H9 (cell line): ENCODE data around the gene CCDC187. TPM values are rescaled to one million over a fixed set of nuclear protein-coding genes. Genes with fewer than 3 reads are reported as not detected.
A peak's percentile ranks its signal among the peaks of the same experiment; 100 is the strongest.

ENCODE experiments used
- DNase-seq: peaks from one replicate; pipeline ENCODE4 v3.0.0-alpha.2; 2017
- H2AFZ ChIP-seq: one replicate; pipeline ENCODE4 v1.6.1; 2013; ENCODE audit warnings: mild to moderate bottlenecking, low read length, control low read depth, moderate library complexity
- H2AK5ac ChIP-seq: 2 replicates; pipeline ENCODE4 v1.6.1; 2013; ENCODE audit warnings: low read length, control low read depth, mixed read lengths; ENCODE audit not compliant: insufficient read length
- H2BK120ac ChIP-seq: one replicate; pipeline ENCODE4 v1.6.1; 2013; ENCODE audit warnings: low read depth, mild to moderate bottlenecking, low read length, control low read depth, inconsistent platforms; ENCODE audit not compliant: poor library complexity, severe bottlenecking
- H2BK12ac ChIP-seq: 2 replicates; pipeline ENCODE4 v1.6.1; 2013; ENCODE audit warnings: low read length, control low read depth, mixed read lengths, low read depth; ENCODE audit not compliant: insufficient read length
- H2BK15ac ChIP-seq: 2 replicates; pipeline ENCODE4 v1.6.1; 2013; ENCODE audit warnings: low read depth, low read length, control low read depth
- H2BK20ac ChIP-seq: one replicate; pipeline ENCODE4 v1.6.1; 2013; ENCODE audit warnings: low read depth, mild to moderate bottlenecking, low read length, control low read depth, inconsistent platforms; ENCODE audit not compliant: poor library complexity, severe bottlenecking
- H2BK5ac ChIP-seq: 2 replicates; pipeline ENCODE4 v1.6.1; 2013; ENCODE audit warnings: low read length, control low read depth, mixed read lengths; ENCODE audit not compliant: insufficient read length
- H3K14ac ChIP-seq: 2 replicates; pipeline ENCODE4 v1.6.1; 2013; ENCODE audit warnings: low read length, control low read depth; ENCODE audit not compliant: insufficient read depth
- H3K18ac ChIP-seq: 2 replicates; pipeline ENCODE4 v1.6.1; 2013; ENCODE audit warnings: low read depth, mild to moderate bottlenecking, mixed read lengths, low read length, control low read depth; ENCODE audit not compliant: insufficient read length
- H3K23ac ChIP-seq: 2 replicates; pipeline ENCODE4 v1.6.1; 2013; ENCODE audit warnings: low read length, control low read depth, mixed read lengths, low read depth; ENCODE audit not compliant: insufficient read length
- H3K23me2 ChIP-seq: 2 replicates; pipeline ENCODE4 v1.6.1; 2013; ENCODE audit warnings: low read depth, mild to moderate bottlenecking, mixed read lengths, low read length, control low read depth; ENCODE audit not compliant: insufficient read length, poor library complexity, severe bottlenecking
- H3K27ac ChIP-seq: 2 replicates; pipeline ENCODE4 v1.5.1; 2013; ENCODE audit warnings: low read length, control low read depth, mixed read lengths, low read depth; ENCODE audit not compliant: insufficient read length
- H3K27me3 ChIP-seq: 2 replicates; pipeline ENCODE4 v1.6.1; 2013; ENCODE audit warnings: low read length, control low read depth, inconsistent platforms; ENCODE audit not compliant: insufficient read depth
- H3K4ac ChIP-seq: 2 replicates; pipeline ENCODE4 v1.6.1; 2013; ENCODE audit warnings: low read depth, mild to moderate bottlenecking, control low read depth, inconsistent platforms, low read length, moderate library complexity
- H3K4me1 ChIP-seq: 2 replicates; pipeline ENCODE4 v1.6.1; 2013; ENCODE audit warnings: low read length, control low read depth, inconsistent platforms; ENCODE audit not compliant: insufficient read depth
- H3K4me2 ChIP-seq: 2 replicates; pipeline ENCODE4 v1.6.1; 2013; ENCODE audit warnings: low read length, control low read depth, mixed read lengths; ENCODE audit not compliant: insufficient read length, insufficient read depth
- H3K56ac ChIP-seq: 2 replicates; pipeline ENCODE4 v1.6.1; 2013; ENCODE audit warnings: low read depth, mild to moderate bottlenecking, mixed read lengths, low read length, control low read depth; ENCODE audit not compliant: insufficient read length
- H3K79me1 ChIP-seq: 2 replicates; pipeline ENCODE4 v1.6.1; 2013; ENCODE audit warnings: low read depth, mild to moderate bottlenecking, moderate library complexity, low read length, control low read depth, inconsistent platforms; ENCODE audit not compliant: insufficient read depth, poor library complexity, severe bottlenecking
- H3K79me2 ChIP-seq: 2 replicates; pipeline ENCODE4 v1.6.1; 2013; ENCODE audit warnings: low read length, control low read depth, inconsistent platforms; ENCODE audit not compliant: insufficient read depth
- H3K9ac ChIP-seq: 2 replicates; pipeline ENCODE4 v1.6.1; 2013; ENCODE audit warnings: low read length, control low read depth, mixed read lengths; ENCODE audit not compliant: insufficient read length; ENCODE audit errors: extremely low read depth
- H3K9me3 ChIP-seq: one replicate; pipeline ENCODE4 v1.6.1; 2013; ENCODE audit warnings: low read depth, low read length, inconsistent platforms; ENCODE audit not compliant: control insufficient read depth
- H3T11ph ChIP-seq: one replicate; pipeline ENCODE4 v1.6.1; 2013; ENCODE audit warnings: mild to moderate bottlenecking, low read length, control low read depth, inconsistent platforms
- H4K20me1 ChIP-seq: one replicate; pipeline ENCODE4 v1.6.1; 2013; ENCODE audit not compliant: control insufficient read depth, insufficient read length, insufficient read depth
- H4K5ac ChIP-seq: 2 replicates; pipeline ENCODE4 v1.6.1; 2013; ENCODE audit warnings: low read depth, mild to moderate bottlenecking, mixed read lengths, low read length, control low read depth; ENCODE audit not compliant: insufficient read length
- H4K8ac ChIP-seq: replicated peaks from 2 replicates; pipeline ENCODE4 v1.6.1; 2013; ENCODE audit warnings: low read length, control low read depth, mixed read lengths, low read depth; ENCODE audit not compliant: insufficient read length
- H4K91ac ChIP-seq: 2 replicates; pipeline ENCODE4 v1.6.1; 2013; ENCODE audit warnings: low read depth, mild to moderate bottlenecking, moderate library complexity, mixed read lengths, low read length, control low read depth; ENCODE audit not compliant: insufficient read length
- H3K27ac Mint-ChIP-seq, 3 experiments: 2 replicates in 2 of 3; 3 replicates in 1 of 3; pipeline ENCODE4 v1.8.0; 2020 to 2021; ENCODE audit warnings: mixed read lengths in 3 of 3, mild to moderate bottlenecking in 1 of 3, moderate library complexity in 1 of 3
- H3K27me3 Mint-ChIP-seq: 2 replicates; pipeline ENCODE4 v1.8.0; 2021; ENCODE audit warnings: low read depth, mild to moderate bottlenecking, moderate library complexity, mixed read lengths
- H3K36me3 Mint-ChIP-seq, 3 experiments: 2 replicates in 2 of 3; 3 replicates in 1 of 3; pipeline ENCODE4 v1.8.0; 2020 to 2021; ENCODE audit warnings: low read depth in 3 of 3, mixed read lengths in 3 of 3; ENCODE audit not compliant: insufficient read depth in 1 of 3
- H3K4me1 Mint-ChIP-seq, 2 experiments: 2 replicates each; pipeline ENCODE4 v1.8.0; 2020; ENCODE audit warnings: mixed read lengths in 2 of 2
- H3K4me3 Mint-ChIP-seq, 2 experiments: 2 replicates in 1 of 2; 3 replicates in 1 of 2; pipeline ENCODE4 v1.8.0; 2020 to 2021; ENCODE audit warnings: mild to moderate bottlenecking in 2 of 2, mixed read lengths in 2 of 2, moderate library complexity in 1 of 2
- H3K9me3 Mint-ChIP-seq, 2 experiments: 2 replicates in 1 of 2; 3 replicates in 1 of 2; pipeline ENCODE4 v1.8.0; 2020; ENCODE audit warnings: mild to moderate bottlenecking in 2 of 2, mixed read lengths in 2 of 2, moderate library complexity in 1 of 2
- WGBS: extraction: QIAGEN DNeasy Blood & Tissue Kit; methylation state at CpG from one replicate; pipeline ENCODE4 v1.1.7; 2013; ENCODE audit warnings: missing lambda C conversion rate, low lambda C conversion rate, mixed read lengths; ENCODE audit not compliant: insufficient read length; ENCODE audit errors: extremely low coverage; 5-methylcytosine and 5-hydroxymethylcytosine counted together
- total RNA-seq: library from RNA; stranded (reverse); gene quantifications from 2 replicates; pipeline ENCODE4 v1.2.1, GENCODE V29; 2021
- TF ChIP-seq, protein P1 (sequence below): fragments of 200-600 bp; sonication (generic); conservative IDR thresholded peaks from 3 replicates; pipeline ENCODE4 v1.8.0; 2021; ENCODE audit warnings: antibody characterized with exemption, mild to moderate bottlenecking

CCDC187 gene
- total RNA-seq, 1 experiment from 2014 or later = 0.07 TPM

GRCh38 chr9:136233868-136234267 lies 70.0 kb downstream of the CCDC187 start:
- no peak overlapping the region for H3K4ac ChIP-seq
- no peak overlapping the region for H2AK5ac ChIP-seq
- no peak overlapping the region for H2BK15ac ChIP-seq
- no peak overlapping the region for H3K14ac ChIP-seq
- no peak overlapping the region for H2AFZ ChIP-seq
- H3K18ac ChIP-seq = no peak overlapping the region
- no CpG with 5 or more reads among the region's 14 CpGs for WGBS
- H3K23me2 ChIP-seq = no peaks in the 10 kb centered on the region
- peaks cover 8% of the 10 kb centered on the region; the same call in 1 of the 2 replicates for H3K79me2 ChIP-seq
- H3K27ac ChIP-seq = no peak overlapping the region
- TF ChIP-seq, protein P1, sequence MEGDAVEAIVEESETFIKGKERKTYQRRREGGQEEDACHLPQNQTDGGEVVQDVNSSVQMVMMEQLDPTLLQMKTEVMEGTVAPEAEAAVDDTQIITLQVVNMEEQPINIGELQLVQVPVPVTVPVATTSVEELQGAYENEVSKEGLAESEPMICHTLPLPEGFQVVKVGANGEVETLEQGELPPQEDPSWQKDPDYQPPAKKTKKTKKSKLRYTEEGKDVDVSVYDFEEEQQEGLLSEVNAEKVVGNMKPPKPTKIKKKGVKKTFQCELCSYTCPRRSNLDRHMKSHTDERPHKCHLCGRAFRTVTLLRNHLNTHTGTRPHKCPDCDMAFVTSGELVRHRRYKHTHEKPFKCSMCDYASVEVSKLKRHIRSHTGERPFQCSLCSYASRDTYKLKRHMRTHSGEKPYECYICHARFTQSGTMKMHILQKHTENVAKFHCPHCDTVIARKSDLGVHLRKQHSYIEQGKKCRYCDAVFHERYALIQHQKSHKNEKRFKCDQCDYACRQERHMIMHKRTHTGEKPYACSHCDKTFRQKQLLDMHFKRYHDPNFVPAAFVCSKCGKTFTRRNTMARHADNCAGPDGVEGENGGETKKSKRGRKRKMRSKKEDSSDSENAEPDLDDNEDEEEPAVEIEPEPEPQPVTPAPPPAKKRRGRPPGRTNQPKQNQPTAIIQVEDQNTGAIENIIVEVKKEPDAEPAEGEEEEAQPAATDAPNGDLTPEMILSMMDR = no peak
- Mint-ChIP-seq H3K27ac (peak overlapping the region in 2 of 3 experiments; percentile 23 to 94; a peak in 4 of 7 replicates), H3K4me1 (peaks cover 9 to 12% of the 10 kb centered on the region in 2 experiments), H3K27me3 (no peaks in the 10 kb centered on the region), H3K4me3 (no peak overlapping the region), H3K9me3 (no peaks in the 10 kb centered on the region), H3K36me3 (peaks cover 11 to 28% (median 21%) of the 10 kb centered on the region in 3 experiments)
- H3K79me1 ChIP-seq = peaks cover 2% of the 10 kb centered on the region
- H3K23ac ChIP-seq = no peak overlapping the region
- no peak overlapping the region for H3K56ac ChIP-seq
- H3K9me3 ChIP-seq = no peaks in the 10 kb centered on the region
- H4K91ac ChIP-seq = no peak overlapping the region
- no peaks in the 10 kb centered on the region for H4K20me1 ChIP-seq
- H4K5ac ChIP-seq = no peak overlapping the region
- H3K4me1 ChIP-seq = no peaks in the 10 kb centered on the region
- H3T11ph ChIP-seq = no peak overlapping the region
- no peak overlapping the region for H2BK20ac ChIP-seq
- no peak overlapping the region for H2BK120ac ChIP-seq
- H3K9ac ChIP-seq = no peak overlapping the region
- H3K4me2 ChIP-seq = no peak overlapping the region
- H4K8ac ChIP-seq = no peak overlapping the region
- H2BK12ac ChIP-seq = no peak overlapping the region
- no peak for DNase-seq
- no peaks in the 10 kb centered on the region for H3K27me3 ChIP-seq
- peak overlapping the region; percentile 20 for H2BK5ac ChIP-seq
